H1 (cell line): Measurements from ENCODE around the gene TMEM145.

Source experiments
- BCL11A ChIP-seq, 2 experiments: IDR thresholded peaks; one replicate each; pipeline ENCODE4 v1.6.1; 2011; ENCODE audit warnings: low read depth in 2 of 2, low read length in 2 of 2, mild to moderate bottlenecking in 2 of 2
- BRCA1 ChIP-seq: IDR thresholded peaks from 2 replicates; pipeline ENCODE4 v1.6.1; 2012; ENCODE audit warnings: low read depth, low read length, improper control_type of control experiment
- EP300 ChIP-seq, 2 experiments: IDR thresholded peaks; 1 replicate in 1 of 2; 2 replicates in 1 of 2; pipeline ENCODE4 v1.6.1; 2011 to 2012; ENCODE audit warnings: low read depth in 2 of 2, low read length in 2 of 2, mild to moderate bottlenecking in 2 of 2, borderline replicate concordance in 1 of 2, inconsistent platforms in 1 of 2, moderate library complexity in 1 of 2
- POLR2AphosphoS5 ChIP-seq: IDR thresholded peaks from 2 replicates; pipeline ENCODE4 v1.6.1; 2011; ENCODE audit warnings: low read depth, low read length
- RFX5 ChIP-seq: IDR thresholded peaks from 2 replicates; pipeline ENCODE4 v1.6.1; 2011; ENCODE audit warnings: low read depth, low read length, improper control_type of control experiment, borderline replicate concordance
- SRF ChIP-seq: IDR thresholded peaks from 2 replicates; pipeline ENCODE4 v1.6.1; 2011; ENCODE audit warnings: mild to moderate bottlenecking, low read depth, low read length, moderate library complexity
- ZNF274 ChIP-seq: IDR thresholded peaks from 2 replicates; pipeline ENCODE4 v1.7.0; 2012; ENCODE audit warnings: low read length, borderline replicate concordance; ENCODE audit errors: extremely low read depth
- TF ChIP-seq, protein P1 (sequence below), 3 experiments: IDR thresholded peaks; 1 replicate in 2 of 3; 2 replicates in 1 of 3; pipeline versions ENCODE4 v1.5.1 to v1.6.1; 2011; ENCODE audit warnings: low read length in 3 of 3, mild to moderate bottlenecking in 3 of 3, inconsistent platforms in 2 of 3, low read depth in 1 of 3, moderate library complexity in 1 of 3; ENCODE audit not compliant: insufficient read depth in 1 of 3; ENCODE audit errors: control extremely low read depth in 1 of 3

DNA sequence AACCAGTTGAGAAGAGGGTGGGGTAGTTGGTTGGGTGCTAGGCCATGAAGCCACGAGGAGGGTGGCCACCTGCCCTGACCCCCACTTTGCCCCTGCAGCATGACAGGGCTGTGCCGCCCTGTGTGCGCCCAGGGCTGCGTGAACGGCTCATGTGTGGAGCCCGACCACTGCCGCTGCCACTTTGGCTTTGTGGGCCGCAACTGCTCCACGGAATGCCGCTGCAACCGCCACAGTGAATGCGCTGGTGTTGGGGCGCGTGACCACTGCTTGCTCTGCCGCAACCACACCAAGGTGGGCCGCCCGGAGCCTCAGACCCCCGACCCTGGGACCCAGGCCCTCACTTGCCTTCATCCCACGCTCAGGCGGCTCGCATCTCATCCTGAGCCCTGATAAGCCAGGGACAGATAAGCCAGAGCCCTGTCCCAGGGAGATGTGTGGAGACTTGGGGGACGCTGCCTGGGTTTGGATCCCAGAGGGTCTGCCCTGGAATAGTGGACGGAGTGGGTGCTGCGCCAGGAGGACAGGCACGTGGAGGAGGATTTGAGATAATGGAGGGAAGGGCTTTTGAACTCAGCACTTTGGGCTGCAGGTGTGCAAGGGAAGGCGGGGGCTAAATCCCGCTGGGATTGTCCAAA is 56.4 kb downstream of the TMEM145 start:
- TF ChIP-seq EP300 (IDR thresholded peaks at IDR 0.05; ENCODE audit: borderline replicate concordance in 1 of 2, low read depth in 2 of 2, low read length in 2 of 2) = no peak
- TF ChIP-seq SRF = no peak
- TF ChIP-seq POLR2AphosphoS5 = no peak
- TF ChIP-seq, protein P1, sequence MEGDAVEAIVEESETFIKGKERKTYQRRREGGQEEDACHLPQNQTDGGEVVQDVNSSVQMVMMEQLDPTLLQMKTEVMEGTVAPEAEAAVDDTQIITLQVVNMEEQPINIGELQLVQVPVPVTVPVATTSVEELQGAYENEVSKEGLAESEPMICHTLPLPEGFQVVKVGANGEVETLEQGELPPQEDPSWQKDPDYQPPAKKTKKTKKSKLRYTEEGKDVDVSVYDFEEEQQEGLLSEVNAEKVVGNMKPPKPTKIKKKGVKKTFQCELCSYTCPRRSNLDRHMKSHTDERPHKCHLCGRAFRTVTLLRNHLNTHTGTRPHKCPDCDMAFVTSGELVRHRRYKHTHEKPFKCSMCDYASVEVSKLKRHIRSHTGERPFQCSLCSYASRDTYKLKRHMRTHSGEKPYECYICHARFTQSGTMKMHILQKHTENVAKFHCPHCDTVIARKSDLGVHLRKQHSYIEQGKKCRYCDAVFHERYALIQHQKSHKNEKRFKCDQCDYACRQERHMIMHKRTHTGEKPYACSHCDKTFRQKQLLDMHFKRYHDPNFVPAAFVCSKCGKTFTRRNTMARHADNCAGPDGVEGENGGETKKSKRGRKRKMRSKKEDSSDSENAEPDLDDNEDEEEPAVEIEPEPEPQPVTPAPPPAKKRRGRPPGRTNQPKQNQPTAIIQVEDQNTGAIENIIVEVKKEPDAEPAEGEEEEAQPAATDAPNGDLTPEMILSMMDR (IDR thresholded peaks at IDR 0.05; ENCODE audit: control extremely low read depth in 1 of 3, insufficient read depth in 1 of 3, low read depth in 1 of 3, low read length in 3 of 3) = no peak
- TF ChIP-seq BCL11A (IDR thresholded peaks at IDR 0.05; ENCODE audit: low read depth in 2 of 2, low read length in 2 of 2) = no peak
- TF ChIP-seq RFX5 = no peak
- TF ChIP-seq ZNF274 = no peak
- no peak for TF ChIP-seq BRCA1
